NCI-H1694 (cell line): Measurements from ENCODE around the gene STARD3NL.
"Not testable (repeated sequence)": the region's sequence is repeated elsewhere in the genome, so short reads cannot be mapped to it uniquely, and the experiment has no call there.

Experiments used
- DNase-seq: peaks from one replicate; lab custom pipeline; 2025; lab: John Stamatoyannopoulos, UW

Gene STARD3NL

GRCh38 chr7:38178004-38178694 lies at the start of gene STARD3NL:
Gene STARD3NL (plus strand): TSS chr7:38178245. CDS start chr7:38207505, 29,260 bp downstream.
- peak; percentile 99 for DNase-seq

- no peak for DNase-seq
Measured at GRCh38 chr7:38129162-38129561, 48.9 kb upstream of the STARD3NL start.

GRCh38 chr7:38129579-38129978 lies 48.5 kb upstream of the STARD3NL start:
- no peak for DNase-seq

- no peak for DNase-seq
Measured at GRCh38 chr7:38138171-38138570, 39.9 kb upstream of the STARD3NL start.

- no peak for DNase-seq
Measured at GRCh38 chr7:38141187-38141586, 36.9 kb upstream of the STARD3NL start.

- no peak for DNase-seq
Measured at GRCh38 chr7:38142736-38143135, 35.3 kb upstream of the STARD3NL start.

- DNase-seq, result no peak
Measured at GRCh38 chr7:38147005-38147404, 31.0 kb upstream of the STARD3NL start.

GRCh38 chr7:38151556-38151955 lies 26.5 kb upstream of the STARD3NL start:
- no peak for DNase-seq

- DNase-seq, result no peak
Measured at GRCh38 chr7:38153515-38153914, 24.5 kb upstream of the STARD3NL start.

- no peak for DNase-seq
Measured at GRCh38 chr7:38154278-38154677, 23.8 kb upstream of the STARD3NL start.

- no peak for DNase-seq
Measured at GRCh38 chr7:38160003-38160571, 18.0 kb upstream of the STARD3NL start.

- DNase-seq, result no peak
Measured at GRCh38 chr7:38162036-38162435, 16.0 kb upstream of the STARD3NL start.

GRCh38 chr7:38163671-38164070 lies 14.4 kb upstream of the STARD3NL start:
- no peak for DNase-seq

- no peak for DNase-seq
Measured at GRCh38 chr7:38168890-38169570, 9.0 kb upstream of the STARD3NL start.

- no peak for DNase-seq
Measured at GRCh38 chr7:38169847-38170246, 8.2 kb upstream of the STARD3NL start.

GRCh38 chr7:38171623-38172391 lies 6.2 kb upstream of the STARD3NL start:
- DNase-seq, result no peak

GRCh38 chr7:38175547-38175946 lies 2.5 kb upstream of the STARD3NL start:
- DNase-seq, result not testable (repeated sequence)

GRCh38 chr7:38177621-38178003 lies 433 bp upstream of the STARD3NL start:
- DNase-seq, result no peak

GRCh38 chr7:38178695-38179344 lies 775 bp downstream of the STARD3NL start:
- DNase-seq, result no peak

- no peak for DNase-seq
Measured at GRCh38 chr7:38179776-38180226, 1.8 kb downstream of the STARD3NL start.

GRCh38 chr7:38181111-38181510 lies 3.1 kb downstream of the STARD3NL start:
- DNase-seq, result no peak

- DNase-seq, result no peak
Measured at GRCh38 chr7:38182450-38182849, 4.4 kb downstream of the STARD3NL start.
